ENCODE data around the gene S100A9.
"Not testable (repeated sequence)": the region's sequence is repeated elsewhere in the genome, so short reads cannot be mapped to it uniquely, and the experiment has no call there.

The S100A9 gene

GRCh38 chr1:153313288-153313687, 44.4 kb upstream of the S100A9 start:
- Histone ChIP-seq H3K27ac (ENCODE audit: extremely low read depth, low read depth, low read length) (no peak overlapping the region), H3K4me1 (ENCODE audit: control insufficient read depth, insufficient read depth, low read length) (no peaks in the 10 kb centered on the region), H3K4me3 (ENCODE audit: low read depth, low read length) (no peak overlapping the region), H3K9me3 (ENCODE audit: control insufficient read depth, insufficient read depth, low read depth, low read length) (no peaks in the 10 kb centered on the region), H3K36me3 (ENCODE audit: control insufficient read depth in 2 of 2, insufficient read depth in 1 of 2, low read length in 2 of 2) (no peaks in the 10 kb centered on the region)
- POLR2A ChIA-PET: no interaction called here
- no peak for TF ChIP-seq ZBTB10 (tag by site-specific recombination; IDR thresholded peaks at IDR 0.05)
- TF ChIP-seq ZNF121 (tag by site-specific recombination; IDR thresholded peaks at IDR 0.05): no peak
- TF ChIP-seq ATF2 (tag by site-specific recombination; IDR thresholded peaks at IDR 0.05; ENCODE audit: low read depth): no peak
- no peak for TF ChIP-seq ZNF423 (tag by site-specific recombination; IDR thresholded peaks at IDR 0.05)
- TF ChIP-seq ZNF133 (tag by site-specific recombination; IDR thresholded peaks at IDR 0.05): no peak
- no peak for TF ChIP-seq ZNF521 (tag by site-specific recombination; IDR thresholded peaks at IDR 0.05)
- no peak for TF ChIP-seq HOXC10 (CRISPR knock-in tag; IDR thresholded peaks at IDR 0.05)
- no peak for TF ChIP-seq ZNF26 (tag by site-specific recombination; IDR thresholded peaks at IDR 0.05)
- TF ChIP-seq ZNF645 (tag by site-specific recombination; IDR thresholded peaks at IDR 0.05): no peak
- CTCF ChIA-PET: interaction anchor here (0.6 to 2.3 kb wide), 3 partner anchors 40 to 1560 kb away, joined by 4 to 11 read pairs (median 9); no protein-coding TSS in a partner anchor

GRCh38 chr1:153314388-153314787, 43.3 kb upstream of the S100A9 start:
- TF ChIP-seq ZNF146 (tag by site-specific recombination; IDR thresholded peaks at IDR 0.05): peak; percentile 82
- H3K4me3 ChIP-seq (ENCODE audit: low read depth, low read length); H3K27ac ChIP-seq (ENCODE audit: extremely low read depth, low read depth, low read length); H3K4me1 ChIP-seq (ENCODE audit: control insufficient read depth, insufficient read depth, low read length); H3K36me3 ChIP-seq (ENCODE audit: control insufficient read depth in 2 of 2, insufficient read depth in 1 of 2, low read length in 2 of 2); H3K9me3 ChIP-seq (ENCODE audit: control insufficient read depth, insufficient read depth, low read depth, low read length); POLR2A ChIA-PET: not testable (repeated sequence)
- CTCF ChIA-PET: interaction anchor here (0.6 to 2.3 kb wide), 2 partner anchors 124 to 181 kb away, joined by 4 to 9 read pairs; no protein-coding TSS in a partner anchor

- H3K36me3 ChIP-seq (ENCODE audit: control insufficient read depth in 2 of 2, insufficient read depth in 1 of 2, low read length in 2 of 2); CTCF ChIA-PET; H3K9me3 ChIP-seq (ENCODE audit: control insufficient read depth, insufficient read depth, low read depth, low read length); H3K27ac ChIP-seq (ENCODE audit: extremely low read depth, low read depth, low read length); H3K4me3 ChIP-seq (ENCODE audit: low read depth, low read length); H3K4me1 ChIP-seq (ENCODE audit: control insufficient read depth, insufficient read depth, low read length); POLR2A ChIA-PET: not testable (repeated sequence)
Measured at GRCh38 chr1:153316013-153316412, 41.6 kb upstream of the S100A9 start.

GRCh38 chr1:153318145-153318544, 39.5 kb upstream of the S100A9 start:
- H3K27ac ChIP-seq (ENCODE audit: extremely low read depth, low read depth, low read length); POLR2A ChIA-PET; CTCF ChIA-PET; H3K4me1 ChIP-seq (ENCODE audit: control insufficient read depth, insufficient read depth, low read length); H3K4me3 ChIP-seq (ENCODE audit: low read depth, low read length); H3K9me3 ChIP-seq (ENCODE audit: control insufficient read depth, insufficient read depth, low read depth, low read length); H3K36me3 ChIP-seq (ENCODE audit: control insufficient read depth in 2 of 2, insufficient read depth in 1 of 2, low read length in 2 of 2): not testable (repeated sequence)
